ENCODE measurements around the gene KRAS.
A peak's percentile ranks its signal among the peaks of the same experiment; 100 is the strongest.

The KRAS gene

GRCh38 chr12:25186038-25186787 lies 64.5 kb downstream of the KRAS start:
- no peak for DNase-seq (ENCODE audit: low read depth)
- H3K4me3 ChIP-seq (ENCODE audit: low read depth, low read length), result no peak overlapping the region
- TF ChIP-seq CTCF (IDR thresholded peaks at IDR 0.05; ENCODE audit: control insufficient read depth, extremely low read depth, insufficient read depth), result no peak

- DNase-seq (ENCODE audit: low read depth), result no peak
- no peak for TF ChIP-seq CTCF (IDR thresholded peaks at IDR 0.05; ENCODE audit: control insufficient read depth, extremely low read depth, insufficient read depth)
- no peak overlapping the region for H3K4me3 ChIP-seq (ENCODE audit: low read depth, low read length)
These were observed 66.6 kb downstream of the KRAS start for GRCh38 chr12:25184132-25184531.

- no peak for DNase-seq (ENCODE audit: low read depth)
- no peak for TF ChIP-seq CTCF (IDR thresholded peaks at IDR 0.05; ENCODE audit: control insufficient read depth, extremely low read depth, insufficient read depth)
- H3K4me3 ChIP-seq (ENCODE audit: low read depth, low read length), result no peak overlapping the region
These were observed 68.0 kb downstream of the KRAS start for GRCh38 chr12:25182765-25183164.

GRCh38 chr12:25162866-25163265 lies 87.9 kb downstream of the KRAS start:
- TF ChIP-seq CTCF (IDR thresholded peaks at IDR 0.05; ENCODE audit: control insufficient read depth, extremely low read depth, insufficient read depth), result no peak
- no peak overlapping the region for H3K4me3 ChIP-seq (ENCODE audit: low read depth, low read length)
- no peak for DNase-seq (ENCODE audit: low read depth)

GRCh38 chr12:25156061-25156460 lies 94.7 kb downstream of the KRAS start:
- TF ChIP-seq CTCF (IDR thresholded peaks at IDR 0.05; ENCODE audit: control insufficient read depth, extremely low read depth, insufficient read depth), result no peak
- no peak overlapping the region for H3K4me3 ChIP-seq (ENCODE audit: low read depth, low read length)
- DNase-seq (ENCODE audit: low read depth), result no peak

- TF ChIP-seq CTCF (IDR thresholded peaks at IDR 0.05; ENCODE audit: control insufficient read depth, extremely low read depth, insufficient read depth), result peak; percentile 57
- no peak overlapping the region for H3K4me3 ChIP-seq (ENCODE audit: low read depth, low read length)
- no peak for DNase-seq (ENCODE audit: low read depth)
These were observed 95.6 kb downstream of the KRAS start for GRCh38 chr12:25155022-25155576.

Data from LNCaP clone FGC (cell line).